Central memory CD4-positive, alpha-beta T cell (primary cell): ENCODE results near the gene TAS2R14.

ENCODE experiments used
- DNase-seq: peaks from one replicate; pipeline ENCODE4 v3.0.0; 2022

TAS2R14 gene

DNA sequence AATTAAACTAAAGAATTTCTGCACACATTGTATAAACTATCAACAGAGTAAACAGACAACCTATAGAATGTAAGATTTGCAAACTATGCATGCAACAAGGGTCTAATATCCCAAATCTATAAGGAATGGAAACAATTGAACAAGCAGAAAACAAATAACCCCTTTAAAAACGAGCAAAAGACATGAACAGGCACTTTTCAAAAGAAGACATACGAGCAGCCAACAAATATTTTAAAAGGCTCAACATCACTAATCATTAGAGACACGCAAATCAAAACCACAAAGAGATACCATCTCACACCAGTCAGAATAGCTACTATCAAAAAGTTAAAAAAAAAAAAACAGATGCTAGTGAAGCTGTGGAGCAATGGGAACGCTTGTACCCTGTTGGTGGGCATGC is 34.4 kb downstream of the TAS2R14 start:
- no peak for DNase-seq

GRCh38 chr12:10901427-10901826 is 37.6 kb downstream of the TAS2R14 start:
- no peak for DNase-seq

- DNase-seq, result no peak
These were observed 38.1 kb downstream of the TAS2R14 start for GRCh38 chr12:10900972-10901371.

DNA sequence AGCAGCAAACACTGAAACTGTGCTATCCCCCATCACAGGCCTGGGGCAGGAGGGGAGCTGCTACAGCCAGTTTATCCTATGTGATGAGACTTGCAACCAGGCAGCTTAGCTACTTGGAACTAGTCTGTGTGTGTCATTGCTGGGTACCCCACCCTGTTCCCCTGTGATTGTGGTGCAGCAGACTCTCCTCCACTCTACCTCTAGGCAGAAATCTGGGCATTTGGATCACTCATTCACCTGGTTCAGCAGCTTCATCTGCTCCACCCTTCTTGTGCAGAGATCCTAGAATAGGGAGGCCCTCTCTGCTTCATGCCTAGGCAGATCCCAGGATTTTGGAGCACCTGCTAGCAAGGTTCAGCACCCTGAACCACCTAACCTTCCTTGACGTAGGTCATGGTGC is 38.5 kb downstream of the TAS2R14 start:
- no peak for DNase-seq

GRCh38 chr12:10896854-10897253 is 42.2 kb downstream of the TAS2R14 start:
- DNase-seq, result no peak

GRCh38 chr12:10891937-10892336 is 47.1 kb downstream of the TAS2R14 start:
- DNase-seq, result no peak

DNA sequence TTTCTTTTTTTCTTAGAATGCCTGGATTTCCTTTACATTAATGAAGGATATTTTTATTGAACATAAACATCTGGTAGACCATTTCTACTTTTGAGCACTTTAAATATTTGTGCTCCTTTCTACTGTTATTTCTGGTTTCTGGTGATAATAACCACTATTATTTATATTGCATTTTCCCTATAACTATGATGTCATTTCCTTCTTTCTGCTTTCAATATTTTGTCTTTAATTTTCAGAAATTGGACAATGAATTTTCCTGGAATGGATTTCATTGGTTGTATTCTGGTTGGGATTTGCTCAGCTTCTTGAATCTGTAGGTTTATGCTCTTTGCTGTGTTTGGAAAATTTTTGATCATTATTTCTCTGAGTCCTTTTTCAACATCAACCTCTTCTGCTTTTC is 49.8 kb downstream of the TAS2R14 start:
- no peak for DNase-seq
